Breast epithelium (tissue), 4 donors: ENCODE measurements around the gene HMCN2. TPM values are rescaled to one million over a fixed set of nuclear protein-coding genes. Genes with fewer than 3 reads are reported as not detected.

ENCODE experiments used
- DNase-seq, 2 donors: peaks; one replicate each; pipeline ENCODE4 v3.0.0-alpha.2; 2019; ENCODE audit warnings: low spot score in 2 of 2
- H3K27ac ChIP-seq, 2 donors: fragments of 200-600 bp; sonication (generic) in 1 of 2; one replicate each; pipeline ENCODE4 v1.5.1; 2016 to 2019; ENCODE audit warnings: mild to moderate bottlenecking in 1 of 2
- H3K27me3 ChIP-seq, 2 donors: fragments of 200-600 bp; sonication (generic) in 1 of 2; one replicate each; pipeline versions ENCODE4 v1.5.1 to v1.6.0; 2017 to 2019; ENCODE audit warnings: control low read depth in 1 of 2, mild to moderate bottlenecking in 1 of 2
- H3K36me3 ChIP-seq: fragments of 200-600 bp; one replicate; pipeline ENCODE4 v1.5.1; 2019
- H3K4me1 ChIP-seq, 2 donors: fragments of 200-600 bp; sonication (generic); one replicate each; pipeline ENCODE4 v1.5.1; 2016 to 2019; ENCODE audit warnings: control low read depth in 1 of 2
- H3K4me3 ChIP-seq, 3 donors: fragments of 200-600 bp; sonication (generic); 1 replicate in 2 of 3; 2 replicates in 1 of 3; pipeline ENCODE4 v1.5.1; 2016 to 2019; ENCODE audit warnings: mild to moderate bottlenecking in 3 of 3, moderate library complexity in 2 of 3
- H3K9me3 ChIP-seq, 2 donors: fragments of 200-600 bp; sonication (generic) in 1 of 2; one replicate each; pipeline ENCODE4 v1.5.1; 2016 to 2019; ENCODE audit warnings: control low read depth in 1 of 2
- CTCF ChIP-seq, 3 donors: fragments of 450-650 bp; IDR thresholded peaks; one replicate each; pipeline ENCODE4 v1.5.1; 2016 to 2017; ENCODE audit warnings: antibody characterized with exemption in 3 of 3, mild to moderate bottlenecking in 3 of 3, moderate library complexity in 3 of 3
- POLR2A ChIP-seq: fragments of 450-650 bp; IDR thresholded peaks from one replicate; pipeline ENCODE4 v1.6.1; 2016; ENCODE audit warnings: antibody characterized with exemption, mild to moderate bottlenecking, moderate library complexity
- POLR2AphosphoS5 ChIP-seq, 3 donors: sonication (generic); formaldehyde crosslinking; IDR thresholded peaks; one replicate each; pipeline ENCODE4 v1.6.1; 2017; ENCODE audit warnings: antibody characterized with exemption in 3 of 3
- intact Hi-C: fragments of 100-400 bp; cut with DNase I; formaldehyde crosslinking; loops from one replicate; pipeline ENCODE4 v1.15.1; 2023; ENCODE audit warnings: low total_unique reads
- total RNA-seq, 3 donors: library from RNA; depleted of rRNA; stranded (reverse); fragments of >200 nt; gene quantifications; one replicate each; pipeline ENCODE4 v1.1.0, GENCODE V29; 2016

Gene HMCN2
- total RNA-seq, 3 donors from 2014 or later, result 0.29 to 3.8 (median 0.98) TPM

GRCh38 chr9:130262061-130262745 is 3.4 kb upstream of the HMCN2 start:
- TF ChIP-seq POLR2AphosphoS5 (IDR thresholded peaks at IDR 0.05), result no peak
- no peak for TF ChIP-seq CTCF (IDR thresholded peaks at IDR 0.05)
- no peak for TF ChIP-seq POLR2A
- no peaks in the 10 kb centered on the region for H3K36me3 ChIP-seq
- H3K27ac ChIP-seq, result no peak overlapping the region
- peaks cover 0 to 9% of the 10 kb centered on the region in 2 donors for H3K4me1 ChIP-seq
- H3K27me3 ChIP-seq, result peaks cover 0 to 33% of the 10 kb centered on the region in 2 donors
- peak in 1 of 2 donors; percentile 14 for DNase-seq
- intact Hi-C loops, result no loop called here
- H3K9me3 ChIP-seq, result no peaks in the 10 kb centered on the region
- no peak overlapping the region for H3K4me3 ChIP-seq

- peak in 1 of 2 donors; percentile 9 for DNase-seq
- H3K9me3 ChIP-seq, result no peaks in the 10 kb centered on the region
- peaks cover 0 to 37% of the 10 kb centered on the region in 2 donors for H3K27me3 ChIP-seq
- no peak overlapping the region for H3K4me3 ChIP-seq
- intact Hi-C loops, result no loop called here
- no peak overlapping the region for H3K27ac ChIP-seq
- TF ChIP-seq CTCF (IDR thresholded peaks at IDR 0.05) (no peak), POLR2AphosphoS5 (IDR thresholded peaks at IDR 0.05) (no peak), POLR2A (no peak)
- H3K4me1 ChIP-seq, result peaks cover 0 to 9% of the 10 kb centered on the region in 2 donors
- no peaks in the 10 kb centered on the region for H3K36me3 ChIP-seq
Observed at GRCh38 chr9:130262771-130263170, 2.8 kb upstream of the HMCN2 start.

GRCh38 chr9:130263601-130264413 is 1.8 kb upstream of the HMCN2 start:
- no peak overlapping the region for H3K4me3 ChIP-seq
- peak in 1 of 2 donors; percentile 28 for DNase-seq
- TF ChIP-seq CTCF (IDR thresholded peaks at IDR 0.05) (no peak), POLR2AphosphoS5 (IDR thresholded peaks at IDR 0.05) (no peak), POLR2A (no peak)
- H3K36me3 ChIP-seq, result no peaks in the 10 kb centered on the region
- H3K27me3 ChIP-seq, result peaks cover 0 to 37% of the 10 kb centered on the region in 2 donors
- intact Hi-C loops, result no loop called here
- no peak overlapping the region for H3K27ac ChIP-seq
- no peaks in the 10 kb centered on the region for H3K9me3 ChIP-seq
- H3K4me1 ChIP-seq, result peaks cover 0 to 9% of the 10 kb centered on the region in 2 donors

- DNase-seq, result peak in 1 of 2 donors; percentile 27
- TF ChIP-seq POLR2AphosphoS5 (IDR thresholded peaks at IDR 0.05) (no peak), POLR2A (no peak), CTCF (IDR thresholded peaks at IDR 0.05) (no peak)
- Histone ChIP-seq H3K27me3 (peaks cover 0 to 37% of the 10 kb centered on the region in 2 donors), H3K4me3 (peak overlapping the region in 2 of 3 donors; percentile 56 to 59), H3K4me1 (peaks cover 0 to 9% of the 10 kb centered on the region in 2 donors), H3K36me3 (no peaks in the 10 kb centered on the region), H3K9me3 (no peaks in the 10 kb centered on the region), H3K27ac (no peak overlapping the region)
- intact Hi-C loops, result no loop called here
Observed at GRCh38 chr9:130264414-130265350, 878 bp upstream of the HMCN2 start.
